Parathyroid adenoma (tissue), 2 donors: ENCODE measurements around the gene ZSWIM3.
A peak's percentile ranks its signal among the peaks of the same experiment; 100 is the strongest.

Source experiments
- H2AFZ ChIP-seq: fragments of 300-600 bp; sonication (generic); one replicate; pipeline ENCODE4 v1.7.0; 2017; ENCODE audit warnings: antibody characterized with exemption, mild to moderate bottlenecking
- H3K27ac ChIP-seq: fragments of 300-600 bp; sonication (generic); one replicate; pipeline ENCODE4 v1.7.0; 2017
- H3K27me3 ChIP-seq: fragments of 300-600 bp; sonication (generic); one replicate; pipeline ENCODE4 v1.7.0; 2017; ENCODE audit warnings: low read length; ENCODE audit not compliant: control insufficient read depth, insufficient read depth
- H3K36me3 ChIP-seq: fragments of 300-600 bp; sonication (generic); one replicate; pipeline ENCODE4 v1.7.0; 2017; ENCODE audit warnings: low read length; ENCODE audit not compliant: control insufficient read depth, insufficient read depth
- H3K4me1 ChIP-seq: fragments of 300-600 bp; sonication (generic); one replicate; pipeline ENCODE4 v1.7.0; 2017; ENCODE audit warnings: control low read depth
- H3K4me2 ChIP-seq: fragments of 300-600 bp; sonication (generic); one replicate; pipeline ENCODE4 v1.7.0; 2017; ENCODE audit warnings: low read length
- H3K4me3 ChIP-seq: fragments of 300-600 bp; sonication (generic); one replicate; pipeline ENCODE4 v1.7.0; 2017; ENCODE audit warnings: low read depth, low read length
- H3K79me2 ChIP-seq: fragments of 300-600 bp; sonication (generic); one replicate; pipeline ENCODE4 v1.7.0; 2017; ENCODE audit warnings: control low read depth
- H3K9ac ChIP-seq: fragments of 300-600 bp; sonication (generic); one replicate; pipeline ENCODE4 v1.7.0; 2017; ENCODE audit warnings: mild to moderate bottlenecking
- H3K9me3 ChIP-seq: fragments of 300-600 bp; sonication (generic); one replicate; pipeline ENCODE4 v1.7.0; 2017; ENCODE audit warnings: low read length; ENCODE audit not compliant: control insufficient read depth
- TF ChIP-seq, protein P1 (sequence below): fragments of 300-600 bp; sonication (generic); IDR thresholded peaks from one replicate; pipeline ENCODE4 v1.7.0; 2017; ENCODE audit warnings: antibody characterized with exemption, mild to moderate bottlenecking
- donor health status: primary hyperparathyroidism.

Gene ZSWIM3

DNA sequence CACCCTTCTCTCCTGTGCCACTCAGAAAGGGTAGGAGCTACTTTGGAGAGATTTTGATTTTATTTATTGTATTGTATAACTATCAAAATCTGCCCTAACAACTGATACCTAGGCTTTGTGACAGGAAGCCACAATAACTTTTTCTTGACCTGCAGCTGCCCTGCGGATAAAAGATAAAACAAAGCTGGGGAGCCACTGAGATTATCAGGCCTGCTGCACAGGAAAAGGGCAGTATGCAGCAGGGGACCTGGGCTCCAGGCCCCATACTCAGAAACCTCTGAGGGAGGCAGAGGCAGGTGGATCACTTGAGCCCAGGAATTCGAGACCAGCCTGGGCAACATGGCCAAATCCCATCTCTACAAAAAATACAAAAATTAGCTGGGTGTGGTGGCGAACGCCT, 24.8 kb upstream of the ZSWIM3 start:
- H3K27me3 ChIP-seq: no peaks in the 10 kb centered on the region
- H3K4me2 ChIP-seq: no peak overlapping the region
- H3K4me1 ChIP-seq: peaks cover 25% of the 10 kb centered on the region
- H3K9me3 ChIP-seq: no peaks in the 10 kb centered on the region
- H3K36me3 ChIP-seq: no peaks in the 10 kb centered on the region
- peak overlapping the region; percentile 92 for H2AFZ ChIP-seq
- no peaks in the 10 kb centered on the region for H3K79me2 ChIP-seq
- TF ChIP-seq, protein P1, sequence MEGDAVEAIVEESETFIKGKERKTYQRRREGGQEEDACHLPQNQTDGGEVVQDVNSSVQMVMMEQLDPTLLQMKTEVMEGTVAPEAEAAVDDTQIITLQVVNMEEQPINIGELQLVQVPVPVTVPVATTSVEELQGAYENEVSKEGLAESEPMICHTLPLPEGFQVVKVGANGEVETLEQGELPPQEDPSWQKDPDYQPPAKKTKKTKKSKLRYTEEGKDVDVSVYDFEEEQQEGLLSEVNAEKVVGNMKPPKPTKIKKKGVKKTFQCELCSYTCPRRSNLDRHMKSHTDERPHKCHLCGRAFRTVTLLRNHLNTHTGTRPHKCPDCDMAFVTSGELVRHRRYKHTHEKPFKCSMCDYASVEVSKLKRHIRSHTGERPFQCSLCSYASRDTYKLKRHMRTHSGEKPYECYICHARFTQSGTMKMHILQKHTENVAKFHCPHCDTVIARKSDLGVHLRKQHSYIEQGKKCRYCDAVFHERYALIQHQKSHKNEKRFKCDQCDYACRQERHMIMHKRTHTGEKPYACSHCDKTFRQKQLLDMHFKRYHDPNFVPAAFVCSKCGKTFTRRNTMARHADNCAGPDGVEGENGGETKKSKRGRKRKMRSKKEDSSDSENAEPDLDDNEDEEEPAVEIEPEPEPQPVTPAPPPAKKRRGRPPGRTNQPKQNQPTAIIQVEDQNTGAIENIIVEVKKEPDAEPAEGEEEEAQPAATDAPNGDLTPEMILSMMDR: no peak
- peak overlapping the region; percentile 82 for H3K27ac ChIP-seq
- no peak overlapping the region for H3K4me3 ChIP-seq
- H3K9ac ChIP-seq: no peak overlapping the region

DNA sequence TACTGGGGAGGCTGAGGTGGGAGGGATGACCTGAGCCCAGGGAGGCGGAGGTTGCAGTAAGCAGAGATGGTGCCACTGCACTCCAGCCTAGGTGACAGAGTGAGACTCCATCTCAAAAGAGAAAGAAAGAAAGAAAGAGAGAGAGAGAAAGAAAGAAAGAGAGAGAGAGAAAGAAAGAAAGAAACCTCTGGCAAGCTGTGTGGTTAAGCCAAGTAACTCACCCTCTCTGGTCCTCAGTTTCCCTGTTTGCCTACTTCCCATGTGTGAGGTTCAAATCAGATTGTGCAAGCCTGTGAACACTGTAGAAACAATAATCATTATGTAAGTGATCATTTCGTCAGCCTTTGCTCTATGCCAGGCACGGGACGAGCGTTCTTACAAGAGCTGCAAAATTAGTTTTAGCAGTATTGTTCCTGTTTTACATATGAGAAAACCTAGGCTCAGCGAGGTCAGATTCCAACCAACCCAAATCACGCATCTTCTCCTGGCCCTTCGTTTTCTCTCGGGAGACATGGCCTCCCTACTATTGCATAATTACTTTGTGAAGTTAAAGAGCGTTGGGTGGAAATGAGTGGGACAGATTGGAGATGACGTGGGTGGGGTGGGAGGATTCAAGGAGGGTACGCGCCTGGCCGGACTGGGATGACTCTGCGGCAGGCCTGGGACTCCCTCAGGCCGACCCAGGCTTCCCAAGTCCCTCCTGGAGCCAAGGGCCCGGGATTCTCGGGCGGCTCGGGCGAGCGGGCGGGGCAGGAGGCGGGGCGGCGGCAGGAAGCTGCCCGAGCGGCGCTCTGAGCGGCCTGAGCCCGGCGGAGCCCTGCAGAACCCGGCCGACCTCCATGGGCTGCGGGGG, 24.2 kb upstream of the ZSWIM3 start, which contains the start of gene SNX21:
TSS of gene SNX21 (plus strand) at position 770 of the 853 bp plus-strand sequence. CDS start 121 bp downstream, outside the sequence.
- TF ChIP-seq, protein P1: no peak
- Histone ChIP-seq H3K27ac (peak within 1 kb of the TSS; percentile 82), H2AFZ (peak within 1 kb of the TSS; percentile 92), H3K9me3 (no peaks in the 10 kb centered on the region), H3K4me3 (peak within 1 kb of the TSS; percentile 77), H3K79me2 (no peaks in the 10 kb centered on the region), H3K4me1 (peaks cover 24% of the 10 kb centered on the region), H3K36me3 (no peaks in the 10 kb centered on the region), H3K4me2 (peak within 1 kb of the TSS; percentile 99), H3K27me3 (no peaks in the 10 kb centered on the region), H3K9ac (peak within 1 kb of the TSS; percentile 51)

DNA sequence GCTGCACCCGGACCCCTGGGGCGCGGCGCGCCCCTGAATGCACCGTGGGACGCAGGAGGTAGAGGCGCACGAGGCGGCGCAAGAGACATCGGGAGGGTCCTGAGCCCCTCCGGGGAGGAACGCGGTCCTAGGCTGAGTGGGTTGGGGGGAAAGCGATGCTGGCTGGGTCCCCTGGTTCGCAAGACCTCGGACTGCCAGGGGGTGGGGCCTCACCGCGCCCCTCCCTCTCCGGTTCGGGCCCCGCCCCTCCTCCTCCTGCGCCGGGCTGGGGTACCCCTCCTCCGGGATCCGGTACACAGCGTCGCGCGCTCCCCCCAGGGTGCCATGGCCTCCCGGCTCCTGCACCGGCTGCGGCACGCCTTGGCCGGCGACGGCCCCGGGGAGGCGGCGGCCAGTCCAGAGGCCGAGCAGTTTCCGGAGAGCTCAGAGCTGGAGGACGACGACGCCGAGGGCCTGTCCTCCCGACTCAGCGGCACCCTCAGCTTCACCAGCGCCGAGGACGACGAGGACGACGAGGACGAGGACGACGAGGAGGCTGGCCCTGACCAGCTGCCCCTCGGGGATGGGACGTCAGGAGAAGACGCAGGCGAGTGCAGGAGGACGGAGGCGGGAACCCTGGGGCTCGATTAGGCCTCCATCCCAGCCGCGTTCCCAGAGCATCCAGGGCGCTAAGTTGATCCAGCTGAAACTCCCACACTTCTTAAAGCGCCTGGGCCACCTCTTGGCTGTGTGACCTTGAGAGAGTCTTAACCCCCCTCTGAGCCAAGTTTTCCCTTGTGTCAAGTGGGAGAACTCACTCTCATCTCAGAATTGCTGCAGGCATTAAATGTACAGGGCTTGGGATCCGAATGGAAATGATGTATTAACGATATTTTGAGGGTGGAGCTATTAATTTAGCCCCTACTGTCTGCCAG, 23.3 kb upstream of the ZSWIM3 start:
- H3K4me1 ChIP-seq: peaks cover 17% of the 10 kb centered on the region
- no peaks in the 10 kb centered on the region for H3K9me3 ChIP-seq
- peak overlapping the region; percentile 92 for H2AFZ ChIP-seq
- H3K27me3 ChIP-seq: no peaks in the 10 kb centered on the region
- H3K36me3 ChIP-seq: no peaks in the 10 kb centered on the region
- peak overlapping the region; percentile 82 for H3K27ac ChIP-seq
- TF ChIP-seq, protein P1: no peak
- H3K9ac ChIP-seq: peak overlapping the region; percentile 51
- H3K4me2 ChIP-seq: peak overlapping the region; percentile 99
- H3K4me3 ChIP-seq: peak overlapping the region; percentile 77
- H3K79me2 ChIP-seq: no peaks in the 10 kb centered on the region

DNA sequence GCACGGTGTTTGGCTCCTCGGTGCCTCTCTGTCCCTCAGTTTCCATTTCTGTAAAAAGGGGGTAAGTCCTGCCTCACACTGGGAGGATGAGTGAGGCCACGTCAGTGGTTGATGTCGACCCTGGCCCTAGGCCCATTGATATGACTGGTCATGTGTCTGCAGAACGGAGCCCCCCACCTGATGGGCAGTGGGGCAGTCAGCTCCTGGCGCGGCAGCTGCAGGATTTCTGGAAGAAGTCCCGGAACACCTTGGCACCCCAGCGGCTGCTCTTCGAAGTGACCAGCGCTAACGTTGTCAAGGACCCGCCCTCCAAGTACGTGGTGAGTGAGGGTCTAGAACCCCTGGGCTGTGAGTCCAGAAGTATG, 22.6 kb upstream of the ZSWIM3 start:
- Histone ChIP-seq H2AFZ (peak overlapping the region; percentile 92), H3K36me3 (no peaks in the 10 kb centered on the region), H3K4me2 (peak overlapping the region; percentile 99), H3K4me1 (peaks cover 17% of the 10 kb centered on the region), H3K9me3 (no peaks in the 10 kb centered on the region), H3K27ac (peak overlapping the region; percentile 82), H3K79me2 (no peaks in the 10 kb centered on the region), H3K9ac (no peak overlapping the region), H3K27me3 (no peaks in the 10 kb centered on the region), H3K4me3 (peak overlapping the region; percentile 77)
- TF ChIP-seq, protein P1: no peak
